Fibroblast of the aortic adventitia (primary cell): ENCODE measurements around the gene DYRK1A. TPM values are rescaled to one million over a fixed set of nuclear protein-coding genes. Genes with fewer than 3 reads are reported as not detected.

ENCODE experiments used
- DNase-seq: peaks from one replicate; pipeline ENCODE4 v3.0.0-alpha.2; 2010; ENCODE audit warnings: low read depth
- H3K4me3 ChIP-seq: 2 replicates; pipeline ENCODE4 v1.5.1; 2011; ENCODE audit warnings: low read depth, mild to moderate bottlenecking, control low read depth, low read length, moderate library complexity
- total RNA-seq: library from RNA; depleted of rRNA; stranded (reverse); fragments of >200 nt; gene quantifications from 2 replicates; pipeline ENCODE4 v1.2.3, GENCODE V29; 2012; ENCODE audit warnings: low replicate concordance
- TF ChIP-seq, protein P1 (sequence below): IDR thresholded peaks from 2 replicates; pipeline ENCODE4 v1.5.1; 2011; ENCODE audit warnings: mild to moderate bottlenecking, low read length, control low read depth, inconsistent platforms; ENCODE audit not compliant: insufficient read depth

DYRK1A gene
- total RNA-seq, 1 donor: 80.2 TPM

GRCh38 chr21:37423103-37423502, 56.5 kb downstream of the DYRK1A start:
- TF ChIP-seq, protein P1, sequence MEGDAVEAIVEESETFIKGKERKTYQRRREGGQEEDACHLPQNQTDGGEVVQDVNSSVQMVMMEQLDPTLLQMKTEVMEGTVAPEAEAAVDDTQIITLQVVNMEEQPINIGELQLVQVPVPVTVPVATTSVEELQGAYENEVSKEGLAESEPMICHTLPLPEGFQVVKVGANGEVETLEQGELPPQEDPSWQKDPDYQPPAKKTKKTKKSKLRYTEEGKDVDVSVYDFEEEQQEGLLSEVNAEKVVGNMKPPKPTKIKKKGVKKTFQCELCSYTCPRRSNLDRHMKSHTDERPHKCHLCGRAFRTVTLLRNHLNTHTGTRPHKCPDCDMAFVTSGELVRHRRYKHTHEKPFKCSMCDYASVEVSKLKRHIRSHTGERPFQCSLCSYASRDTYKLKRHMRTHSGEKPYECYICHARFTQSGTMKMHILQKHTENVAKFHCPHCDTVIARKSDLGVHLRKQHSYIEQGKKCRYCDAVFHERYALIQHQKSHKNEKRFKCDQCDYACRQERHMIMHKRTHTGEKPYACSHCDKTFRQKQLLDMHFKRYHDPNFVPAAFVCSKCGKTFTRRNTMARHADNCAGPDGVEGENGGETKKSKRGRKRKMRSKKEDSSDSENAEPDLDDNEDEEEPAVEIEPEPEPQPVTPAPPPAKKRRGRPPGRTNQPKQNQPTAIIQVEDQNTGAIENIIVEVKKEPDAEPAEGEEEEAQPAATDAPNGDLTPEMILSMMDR: no peak
- DNase-seq: no peak

GRCh38 chr21:37424396-37424795, 57.8 kb downstream of the DYRK1A start:
- no peak overlapping the region for H3K4me3 ChIP-seq
- no peak for DNase-seq
- TF ChIP-seq, protein P1: no peak

More at GRCh38 chr21:37423103-37423502, 56.5 kb downstream of the DYRK1A start:
- no peak overlapping the region for H3K4me3 ChIP-seq

- no peak for DNase-seq
- TF ChIP-seq, protein P1: no peak
- H3K4me3 ChIP-seq: no peak overlapping the region
These were observed 58.4 kb downstream of the DYRK1A start for GRCh38 chr21:37425001-37425400.

DNA sequence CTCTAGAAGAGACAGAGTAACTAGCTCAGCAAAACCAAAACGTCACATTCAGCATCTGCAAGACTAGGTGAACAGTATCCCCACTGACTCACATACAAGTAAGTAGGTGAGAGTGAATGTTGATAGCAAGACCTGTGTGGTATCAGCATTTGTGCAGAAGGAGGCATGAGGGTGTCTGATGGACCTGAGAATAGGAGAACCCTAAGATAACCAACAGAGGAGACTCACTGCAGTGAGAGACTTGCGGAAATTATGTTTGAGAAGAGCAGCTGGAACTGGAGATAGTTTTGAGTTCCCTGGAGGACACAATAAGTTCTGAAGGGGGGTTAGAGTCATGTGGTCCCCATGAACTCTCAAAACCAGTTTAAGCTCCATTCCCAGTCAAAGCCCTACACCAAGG, 59.1 kb downstream of the DYRK1A start:
- DNase-seq: no peak
- H3K4me3 ChIP-seq: no peak overlapping the region
- TF ChIP-seq, protein P1: no peak

DNA sequence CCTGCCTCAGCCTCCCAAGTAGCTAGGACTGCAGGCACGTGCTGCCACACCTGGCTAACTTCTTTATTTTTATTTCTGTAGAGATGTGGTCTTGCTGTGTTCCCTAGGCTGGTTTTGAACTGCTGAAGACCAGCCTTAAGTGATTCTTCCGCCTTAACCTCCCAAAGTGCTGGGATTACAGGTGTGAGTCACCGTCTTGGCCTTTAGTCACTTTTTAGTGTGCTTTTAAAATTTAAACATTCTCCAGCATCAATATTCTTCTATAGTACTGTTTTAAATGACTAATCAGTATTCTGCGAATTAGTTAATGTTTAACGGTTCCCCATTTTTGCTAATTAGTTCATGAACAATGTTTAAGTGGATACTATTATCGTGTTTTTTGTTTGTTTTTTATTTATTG, 60.6 kb downstream of the DYRK1A start:
- no peak overlapping the region for H3K4me3 ChIP-seq
- DNase-seq: no peak
- TF ChIP-seq, protein P1: no peak

- DNase-seq: no peak
- TF ChIP-seq, protein P1: no peak
- H3K4me3 ChIP-seq: no peak overlapping the region
These were observed 62.8 kb downstream of the DYRK1A start for GRCh38 chr21:37429356-37429755.

DNA sequence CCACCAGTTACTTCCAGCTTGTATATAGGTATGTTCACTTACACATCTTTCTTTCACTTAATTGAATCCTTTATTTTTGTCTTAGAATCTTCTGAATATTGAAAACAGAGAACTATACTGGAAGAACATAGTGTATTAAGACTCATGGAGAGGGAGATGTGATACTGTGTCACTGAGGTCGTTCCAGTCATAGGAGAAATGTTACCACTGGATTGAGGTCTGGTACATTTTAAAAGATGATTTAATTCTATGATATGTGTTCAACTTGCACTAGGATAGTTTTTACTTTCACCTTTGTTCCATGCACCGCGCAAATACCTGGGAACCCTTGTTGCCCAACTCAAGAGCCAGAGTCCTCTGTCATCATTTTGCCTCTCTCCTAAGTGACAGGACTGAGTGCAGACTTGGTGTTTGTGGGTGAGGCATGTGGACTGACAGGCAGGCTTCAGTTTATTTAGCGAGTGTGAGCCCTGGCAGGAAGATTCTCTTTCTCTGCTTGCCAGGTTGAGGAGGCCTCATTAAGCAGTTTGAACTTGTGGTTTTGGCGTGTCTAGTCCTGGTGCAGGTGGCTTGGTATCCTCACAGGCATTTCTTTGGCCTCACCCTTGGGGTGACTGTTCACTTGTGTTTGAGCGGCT, 63.7 kb downstream of the DYRK1A start:
- DNase-seq: no peak
- no peak overlapping the region for H3K4me3 ChIP-seq
- TF ChIP-seq, protein P1: no peak
